ENCODE results near the gene TRIM33. TPM values are rescaled to one million over a fixed set of nuclear protein-coding genes. Genes with fewer than 3 reads are reported as not detected.
"Not testable (repeated sequence)": the region's sequence is repeated elsewhere in the genome, so short reads cannot be mapped to it uniquely, and the experiment has no call there.

Gene TRIM33
- total and polyA plus RNA-seq, 12 donors, result 13.8 to 49.0 (median 27.0) TPM

- intact Hi-C loops (cut with DNase I), result no loop called here
- peaks cover 0 to 10% of the 10 kb centered on the region in 2 donors for H3K36me3 ChIP-seq (replicated peaks in 1 of 2)
- WGBS, 4 donors, result 48 to 66% (median 60%) methylated on average over 1 of the region's 1 CpG
These were observed 80.0 kb downstream of the TRIM33 start for GRCh38 chr1:114431026-114431425.

GRCh38 chr1:114428083-114428754 is 82.8 kb downstream of the TRIM33 start:
- WGBS, 4 donors, result 63 to 79% (median 69%) methylated on average over 1 of the region's 1 CpG
- no peak for DNase-seq
- intact Hi-C loops (cut with DNase I), result no loop called here
- no peak overlapping the region for H3K4me3 ChIP-seq
- H3K36me3 ChIP-seq (replicated peaks in 1 of 2), result peaks cover 0 to 36% of the 10 kb centered on the region in 2 donors
- no peak overlapping the region for H3K27ac ChIP-seq
- H3K9me3 ChIP-seq (replicated peaks in 1 of 3), result no peaks in the 10 kb centered on the region
- no peaks in the 10 kb centered on the region for H3K27me3 ChIP-seq
- peaks cover 0 to 7% of the 10 kb centered on the region in 2 donors for H3K4me1 ChIP-seq (replicated peaks in 1 of 2)
- TF ChIP-seq POLR2A (IDR thresholded peaks at IDR 0.05) (no peak), CTCF (IDR thresholded peaks at IDR 0.05) (peak; percentile 26 to 56 (median 42))

More at GRCh38 chr1:114431026-114431425, 80.0 kb downstream of the TRIM33 start:
- H3K9me3 ChIP-seq (replicated peaks in 1 of 3), result no peaks in the 10 kb centered on the region
- TF ChIP-seq CTCF (IDR thresholded peaks at IDR 0.05) (no peak), POLR2A (IDR thresholded peaks at IDR 0.05) (no peak)
- no peak overlapping the region for H3K27ac ChIP-seq
- H3K4me3 ChIP-seq, result no peak overlapping the region
- H3K27me3 ChIP-seq, result no peaks in the 10 kb centered on the region
- peaks cover 0 to 14% of the 10 kb centered on the region in 2 donors for H3K4me1 ChIP-seq (replicated peaks in 1 of 2)
- no peak for DNase-seq

DNA sequence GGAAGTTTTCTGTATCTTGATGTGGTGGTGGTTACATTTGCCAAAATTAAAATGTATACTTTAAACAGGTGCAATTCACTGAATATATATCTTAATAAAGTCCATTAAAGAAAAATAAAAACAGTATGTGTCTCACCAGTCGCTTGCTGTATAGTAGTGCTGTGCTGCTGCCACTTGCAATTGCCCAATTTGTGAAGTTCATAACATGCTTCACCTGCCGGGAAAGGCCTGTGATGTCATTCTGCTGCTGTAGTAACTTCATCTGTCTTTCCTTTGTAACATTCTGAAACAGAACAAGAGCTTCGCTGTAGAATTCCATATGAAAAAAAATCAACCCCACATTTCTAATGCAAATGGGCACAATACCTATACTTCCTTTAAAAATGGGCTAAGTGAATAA is 83.4 kb downstream of the TRIM33 start:
- peaks cover 0 to 38% of the 10 kb centered on the region in 2 donors for H3K36me3 ChIP-seq (replicated peaks in 1 of 2)
- no peaks in the 10 kb centered on the region for H3K27me3 ChIP-seq

DNA sequence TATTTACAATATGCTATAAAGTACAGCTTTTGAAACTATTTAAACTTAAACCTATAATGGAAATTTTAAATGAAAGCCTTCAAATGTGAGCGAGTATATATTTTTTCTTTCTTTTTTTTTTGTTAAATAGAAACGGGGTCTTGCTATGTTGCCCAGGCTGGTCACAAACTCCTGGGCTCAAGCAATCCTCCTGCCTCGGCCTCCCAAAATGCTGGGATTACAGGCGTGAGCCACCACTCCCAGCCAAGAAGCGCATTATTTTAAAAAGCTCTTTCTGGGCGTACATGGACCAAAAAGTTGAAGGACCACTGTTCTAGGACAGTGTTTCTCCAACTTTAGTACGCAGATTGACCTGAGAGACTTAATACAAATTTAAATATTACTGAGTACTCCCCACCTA is 87.5 kb downstream of the TRIM33 start:
- intact Hi-C loops (cut with DNase I), result no loop called here
- TF ChIP-seq POLR2A (IDR thresholded peaks at IDR 0.05) (no peak), CTCF (IDR thresholded peaks at IDR 0.05) (no peak)
- H3K9me3 ChIP-seq (replicated peaks in 1 of 3), result no peaks in the 10 kb centered on the region
- H3K27me3 ChIP-seq, result no peaks in the 10 kb centered on the region
- DNase-seq, result no peak
- 95 to 98% (median 97%) methylated on average over 7 of the region's 7 CpGs for WGBS, 4 donors
- peaks cover 0 to 60% of the 10 kb centered on the region in 2 donors for H3K36me3 ChIP-seq (replicated peaks in 1 of 2)
- H3K4me3 ChIP-seq, result no peak overlapping the region
- H3K4me1 ChIP-seq (replicated peaks in 1 of 2), result no peaks in the 10 kb centered on the region
- no peak overlapping the region for H3K27ac ChIP-seq

More for the DNA sequence above, 83.4 kb downstream of the TRIM33 start:
- H3K4me1 ChIP-seq (replicated peaks in 1 of 2), result peaks cover 0 to 7% of the 10 kb centered on the region in 2 donors
- 87 to 90% (median 88%) methylated on average over 3 of the region's 3 CpGs for WGBS, 4 donors
- no peaks in the 10 kb centered on the region for H3K9me3 ChIP-seq (replicated peaks in 1 of 3)
- intact Hi-C loops (cut with DNase I), result no loop called here
- H3K27ac ChIP-seq, result no peak overlapping the region
- no peak for DNase-seq
- TF ChIP-seq CTCF (IDR thresholded peaks at IDR 0.05) (no peak), POLR2A (IDR thresholded peaks at IDR 0.05) (no peak)
- no peak overlapping the region for H3K4me3 ChIP-seq

DNA sequence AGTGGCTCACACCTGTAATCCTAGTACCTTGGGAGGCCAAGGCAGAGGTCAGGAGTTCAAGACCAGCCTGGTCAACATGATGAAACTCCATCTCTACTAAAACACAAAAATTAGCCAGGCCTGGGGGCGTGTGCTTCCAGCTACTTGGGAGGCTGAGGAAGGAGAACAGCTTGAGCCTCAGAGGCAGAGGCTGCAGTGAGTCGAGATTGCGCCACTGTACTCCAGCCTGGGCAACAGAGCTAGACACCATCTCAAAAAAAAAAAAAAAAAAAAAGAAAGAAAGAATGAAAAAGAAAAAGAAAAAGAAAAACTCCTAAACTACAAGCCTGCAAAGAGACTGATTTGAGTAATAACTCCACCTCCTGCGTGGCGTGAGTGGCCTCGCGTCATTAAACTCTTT is 92.1 kb downstream of the TRIM33 start:
- H3K4me3 ChIP-seq; H3K9me3 ChIP-seq (replicated peaks in 1 of 3); DNase-seq; H3K4me1 ChIP-seq (replicated peaks in 1 of 2); H3K27me3 ChIP-seq; H3K27ac ChIP-seq; intact Hi-C loops (cut with DNase I): not testable (repeated sequence)
- 94 to 99% (median 96%) methylated on average over 7 of the region's 7 CpGs for WGBS, 4 donors
- H3K36me3 ChIP-seq (replicated peaks in 1 of 2), result peaks cover 0 to 36% of the 10 kb centered on the region in 2 donors

Measured in adrenal gland (tissue), 12 donors.